Activated gamma-delta T cell (primary cell): ENCODE data around the gene HOXD12.

Source experiments
- DNase-seq: peaks from one replicate; lab custom pipeline; 2025; lab: John Stamatoyannopoulos, UW
- total RNA-seq, 2 donors: gene quantifications; one replicate each; lab custom pipeline; 2026; lab: John Stamatoyannopoulos, UW

Gene HOXD12, protein sequence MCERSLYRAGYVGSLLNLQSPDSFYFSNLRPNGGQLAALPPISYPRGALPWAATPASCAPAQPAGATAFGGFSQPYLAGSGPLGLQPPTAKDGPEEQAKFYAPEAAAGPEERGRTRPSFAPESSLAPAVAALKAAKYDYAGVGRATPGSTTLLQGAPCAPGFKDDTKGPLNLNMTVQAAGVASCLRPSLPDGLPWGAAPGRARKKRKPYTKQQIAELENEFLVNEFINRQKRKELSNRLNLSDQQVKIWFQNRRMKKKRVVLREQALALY
- total RNA-seq, result 0 reads per million in 2 donors

DNA sequence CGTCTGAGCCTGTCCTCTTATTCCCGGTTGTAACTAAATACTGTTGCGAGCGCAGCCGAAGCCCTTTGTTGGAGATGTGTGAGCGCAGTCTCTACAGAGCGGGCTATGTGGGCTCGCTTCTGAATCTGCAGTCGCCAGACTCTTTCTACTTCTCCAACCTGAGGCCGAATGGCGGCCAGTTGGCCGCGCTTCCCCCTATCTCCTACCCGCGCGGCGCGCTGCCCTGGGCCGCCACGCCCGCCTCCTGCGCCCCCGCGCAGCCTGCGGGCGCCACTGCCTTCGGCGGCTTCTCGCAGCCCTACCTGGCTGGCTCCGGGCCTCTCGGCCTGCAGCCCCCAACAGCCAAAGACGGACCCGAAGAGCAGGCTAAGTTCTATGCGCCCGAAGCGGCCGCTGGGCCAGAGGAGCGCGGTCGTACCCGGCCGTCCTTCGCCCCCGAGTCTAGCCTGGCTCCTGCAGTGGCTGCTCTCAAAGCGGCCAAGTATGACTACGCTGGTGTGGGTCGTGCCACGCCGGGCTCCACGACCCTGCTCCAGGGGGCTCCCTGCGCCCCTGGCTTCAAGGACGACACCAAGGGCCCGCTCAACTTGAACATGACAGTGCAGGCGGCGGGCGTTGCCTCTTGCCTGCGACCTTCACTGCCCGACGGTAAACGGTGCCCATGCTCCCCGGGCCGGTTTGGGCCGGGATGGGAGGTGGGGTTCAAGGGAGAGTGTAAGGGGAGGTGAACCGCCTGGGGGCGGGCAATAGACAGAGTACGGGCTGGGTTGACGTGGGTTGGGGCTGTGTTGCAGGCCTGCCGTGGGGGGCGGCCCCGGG, at the start of gene HOXD12:
HOXD12 (plus strand) TSS at position 68 of the 819 bp plus-strand sequence; CDS start at position 75, 7 bp downstream.
- DNase-seq, result no peak

DNA sequence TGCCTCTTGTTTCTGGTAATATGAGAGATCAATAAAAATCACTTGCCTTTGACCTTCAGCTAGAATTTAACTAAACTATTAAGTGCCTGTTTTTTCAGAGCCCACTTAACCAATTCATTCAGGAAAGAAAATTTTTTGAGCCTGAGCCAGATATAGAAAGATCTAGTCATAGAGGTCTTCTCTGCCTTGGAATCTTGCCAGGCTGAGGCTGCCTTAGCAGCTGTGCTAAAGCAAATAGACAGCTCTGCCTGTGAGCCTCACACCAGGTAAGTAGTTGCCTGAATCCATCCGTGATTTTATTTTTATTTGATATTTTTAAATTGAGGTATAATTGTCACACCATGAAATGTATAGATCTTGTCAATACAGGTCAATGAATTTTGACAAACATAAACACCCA, 43.2 kb upstream of the HOXD12 start:
- DNase-seq, result no peak

DNA sequence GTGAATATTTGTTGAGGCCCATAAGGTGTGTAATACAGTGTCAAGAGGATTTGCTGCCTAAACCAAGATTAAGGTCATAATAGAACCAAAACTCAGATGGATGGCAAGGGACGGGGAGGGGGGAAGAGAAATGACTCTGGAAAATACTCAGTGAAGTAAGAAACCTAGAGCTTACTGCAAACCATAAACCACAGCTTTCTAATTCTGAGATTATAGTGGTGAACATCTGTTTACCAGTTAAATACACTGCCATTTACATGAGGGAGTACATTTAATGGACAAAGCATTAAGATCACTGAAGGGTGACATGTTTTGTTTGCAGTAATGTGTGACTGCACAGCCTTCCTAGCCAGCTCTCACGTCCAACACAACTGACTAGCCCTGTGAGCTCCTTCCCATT, 35.6 kb upstream of the HOXD12 start:
- DNase-seq, result no peak

DNA sequence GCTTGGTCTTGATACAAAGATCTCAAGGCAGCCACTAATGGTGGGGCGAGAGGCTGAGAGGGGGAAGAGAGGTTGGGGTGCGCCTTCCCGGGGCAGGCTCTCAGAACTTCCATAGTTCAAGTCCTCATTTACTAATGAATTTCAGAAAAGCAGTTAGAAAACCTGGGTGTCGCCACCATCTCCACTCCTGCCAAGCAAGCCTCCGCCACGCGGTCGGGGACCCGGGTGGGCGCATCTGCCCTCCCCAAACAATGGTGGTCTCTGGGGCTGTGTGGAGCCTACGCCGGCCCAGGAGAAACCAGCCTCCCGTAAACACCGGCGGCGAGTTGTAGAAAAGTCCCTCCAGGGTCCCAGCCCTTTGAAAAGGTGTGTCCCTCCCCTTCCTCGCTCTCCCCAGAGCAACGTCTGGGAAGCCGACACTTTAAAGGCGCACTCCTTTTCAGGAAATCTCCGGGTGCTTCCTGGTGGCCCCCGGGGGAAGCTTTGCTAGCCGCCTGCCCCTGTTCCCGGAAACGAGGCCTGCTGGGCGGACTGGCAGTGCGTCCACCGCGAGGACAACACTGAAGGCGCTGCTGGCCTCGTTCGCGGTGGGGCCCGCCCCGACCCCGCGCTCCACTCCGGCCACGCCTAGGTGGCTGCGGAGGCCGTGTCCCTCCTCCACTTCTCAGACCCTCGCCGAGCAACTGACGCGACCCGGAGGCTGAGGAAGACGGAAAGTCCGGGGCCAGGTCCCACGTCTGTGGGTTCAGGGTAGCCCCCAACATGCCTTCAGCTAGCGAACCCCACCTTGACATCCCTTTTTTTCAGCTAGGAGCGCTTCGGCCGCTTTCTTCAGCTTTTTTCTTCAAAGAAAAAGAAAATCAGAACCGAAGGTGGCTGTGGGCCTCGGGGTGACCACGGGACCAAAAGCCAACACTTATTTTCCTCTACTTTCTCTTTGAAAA, 32.7 kb upstream of the HOXD12 start:
- DNase-seq, result no peak

DNA sequence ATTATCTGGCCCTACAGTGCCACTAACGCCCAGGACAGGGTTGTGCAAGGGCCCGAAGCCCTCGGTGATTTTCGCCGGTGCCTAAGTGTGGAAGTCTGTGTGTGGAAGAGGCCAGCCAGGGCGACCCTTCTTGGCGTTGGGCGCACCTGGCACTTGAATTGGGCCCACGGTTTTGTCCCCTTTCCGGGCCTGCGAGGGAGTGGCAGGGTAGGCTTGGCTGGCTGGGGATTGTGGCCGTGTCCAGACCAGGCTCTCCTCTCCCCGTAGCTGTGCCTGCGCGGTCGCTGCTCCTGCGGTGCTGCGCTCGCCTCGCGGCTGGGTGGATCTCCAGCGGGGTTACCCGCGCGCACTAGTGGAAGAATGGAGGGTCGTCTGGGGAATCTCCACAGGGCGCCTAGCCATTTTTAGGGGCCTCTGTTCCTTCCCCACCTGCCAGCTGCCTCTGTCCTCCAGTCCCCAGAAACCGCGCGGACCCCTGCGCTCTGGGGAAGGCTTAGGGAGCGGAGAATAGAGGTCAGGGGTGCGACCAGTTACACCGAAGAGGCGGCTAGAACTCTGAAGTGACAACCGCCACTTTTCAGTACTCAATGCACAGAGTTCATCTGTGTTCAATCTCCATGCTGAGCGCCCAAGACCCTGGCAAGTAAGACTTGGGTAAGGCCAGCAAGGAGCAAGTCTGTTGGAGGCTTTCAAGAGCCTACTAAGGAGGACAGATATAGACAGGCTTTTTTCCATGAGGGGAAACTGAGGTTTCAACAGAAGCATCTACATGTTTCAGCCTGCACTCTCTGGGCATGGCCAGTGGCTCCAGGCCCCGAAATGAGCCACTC, 31.8 kb upstream of the HOXD12 start:
- no peak for DNase-seq

DNA sequence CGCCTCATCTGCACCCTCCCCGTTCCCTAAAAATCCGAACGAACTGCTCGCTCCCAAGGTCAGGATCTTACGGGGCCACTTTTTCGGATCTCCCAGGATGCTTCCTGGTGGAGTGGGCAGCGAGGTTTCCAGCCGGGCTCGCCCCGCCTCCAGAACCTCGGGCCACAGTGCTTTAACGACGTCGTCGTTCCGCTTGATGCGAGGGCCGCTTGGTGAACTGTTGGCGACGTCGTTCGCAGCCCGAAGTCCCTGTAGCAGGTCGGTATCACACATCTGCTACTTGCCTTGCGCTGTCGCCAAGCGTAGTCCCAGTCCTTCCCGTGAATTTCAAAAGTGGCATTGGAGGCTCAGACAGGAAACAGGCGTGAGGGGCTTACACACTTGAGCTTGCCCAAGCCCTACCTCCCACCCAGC, 31.2 kb upstream of the HOXD12 start:
- no peak for DNase-seq

DNA sequence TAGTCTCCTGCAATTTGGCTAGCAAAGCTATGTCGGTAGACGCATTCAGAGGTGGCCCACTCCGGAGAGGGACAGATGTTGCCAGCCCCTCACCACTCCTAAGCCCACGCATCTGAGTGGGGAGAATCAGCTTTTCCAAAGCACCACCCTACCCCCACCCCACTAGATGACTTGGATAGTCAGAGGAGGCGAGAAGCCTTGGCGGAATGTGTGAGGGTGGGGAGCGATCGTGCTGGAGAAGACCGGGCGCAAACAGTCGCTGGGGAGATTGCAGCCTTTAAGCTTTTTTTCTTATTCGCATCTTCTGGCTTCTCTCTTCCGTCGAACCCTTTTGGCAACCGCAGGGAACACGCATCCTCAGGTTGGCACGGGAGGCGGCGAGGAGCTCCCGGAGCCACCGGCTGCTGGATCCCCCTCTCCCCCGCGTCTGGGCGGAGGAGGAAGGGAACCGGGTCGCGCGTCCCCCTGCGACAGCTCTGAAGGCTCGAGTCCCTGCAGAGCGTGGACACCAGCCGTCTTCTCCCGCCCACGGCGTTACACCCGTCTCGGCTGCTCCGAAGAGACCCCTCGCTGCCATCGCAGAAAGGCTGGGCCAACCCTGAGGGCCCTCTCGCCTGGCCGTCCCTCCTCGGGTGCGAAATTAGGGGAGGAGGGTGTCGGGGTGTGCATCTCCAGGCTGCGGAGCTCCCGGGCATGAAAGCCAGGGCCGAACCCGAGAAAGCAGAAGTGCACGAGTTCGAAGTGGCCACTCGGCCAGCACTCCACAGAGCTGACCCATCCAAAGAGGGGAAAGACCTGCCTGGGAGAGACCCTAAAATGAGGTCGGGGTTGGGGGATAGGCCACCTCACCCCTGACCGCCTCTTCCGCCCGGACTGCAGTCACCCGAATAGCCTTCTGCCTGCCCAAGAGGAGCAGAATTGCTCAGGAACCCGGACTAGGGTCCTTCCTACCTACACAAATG, 28.0 kb upstream of the HOXD12 start:
- no peak for DNase-seq

DNA sequence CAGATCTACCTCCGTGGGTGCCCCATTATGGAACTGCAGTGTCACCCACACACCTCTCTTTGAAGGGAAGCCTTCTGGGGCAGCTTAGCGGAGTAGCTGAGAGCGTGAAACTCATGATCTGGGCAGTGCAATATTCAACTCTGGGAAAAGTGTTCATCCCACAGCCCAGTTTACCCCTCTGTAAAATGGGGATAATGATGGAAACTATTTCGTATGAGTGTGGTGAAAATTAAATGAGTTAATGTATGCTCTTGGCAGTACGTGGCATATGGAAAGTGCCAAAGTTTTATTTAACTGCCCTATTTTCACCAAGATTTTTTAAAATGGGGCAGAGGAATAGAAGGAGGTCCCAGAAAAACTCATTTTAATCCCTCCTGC, 27.3 kb upstream of the HOXD12 start:
- DNase-seq, result no peak

DNA sequence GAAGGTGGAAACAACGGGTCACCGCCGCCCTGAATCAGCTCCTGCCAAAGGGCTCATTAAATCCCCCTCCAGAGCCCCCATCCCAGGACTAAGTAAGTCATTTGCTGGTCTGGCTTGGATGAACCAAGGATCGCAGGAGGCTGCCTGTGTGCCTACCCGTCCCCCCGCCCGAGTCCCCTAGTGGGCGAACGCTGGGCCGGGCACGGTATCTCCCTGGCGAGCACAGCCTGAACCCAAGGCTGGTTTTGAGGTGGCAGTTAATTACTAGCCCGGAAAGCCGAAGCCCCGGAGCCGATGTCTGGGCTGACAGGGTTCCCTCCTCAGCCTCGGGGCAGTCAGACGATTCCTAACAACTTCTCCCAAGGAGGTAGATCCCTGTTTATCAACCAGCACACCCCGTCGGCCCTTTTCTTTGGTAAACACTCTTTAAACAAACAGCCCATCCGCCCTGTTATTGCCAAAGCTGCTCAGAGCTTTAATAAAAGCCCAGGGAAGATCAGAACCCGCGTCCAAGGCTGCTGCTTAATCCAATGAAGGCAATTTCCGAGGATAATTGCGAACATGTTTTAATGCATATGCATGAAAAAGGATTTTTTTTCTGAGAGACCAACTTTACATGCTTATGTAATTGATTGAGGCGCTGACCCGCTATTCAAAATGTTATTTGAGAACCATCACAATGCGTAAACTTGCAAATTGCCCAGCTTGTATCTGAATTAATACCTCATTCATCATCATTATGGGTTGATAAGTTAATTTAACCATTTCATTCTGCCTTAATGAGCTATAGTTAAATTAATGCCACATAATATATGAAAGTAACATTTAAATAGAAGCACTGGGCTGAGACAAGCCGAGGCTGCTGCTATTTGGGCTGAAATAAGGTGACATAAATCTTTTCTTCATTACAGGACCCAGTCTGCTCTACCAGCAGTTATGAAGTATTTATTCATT, 26.4 kb upstream of the HOXD12 start:
- no peak for DNase-seq

DNA sequence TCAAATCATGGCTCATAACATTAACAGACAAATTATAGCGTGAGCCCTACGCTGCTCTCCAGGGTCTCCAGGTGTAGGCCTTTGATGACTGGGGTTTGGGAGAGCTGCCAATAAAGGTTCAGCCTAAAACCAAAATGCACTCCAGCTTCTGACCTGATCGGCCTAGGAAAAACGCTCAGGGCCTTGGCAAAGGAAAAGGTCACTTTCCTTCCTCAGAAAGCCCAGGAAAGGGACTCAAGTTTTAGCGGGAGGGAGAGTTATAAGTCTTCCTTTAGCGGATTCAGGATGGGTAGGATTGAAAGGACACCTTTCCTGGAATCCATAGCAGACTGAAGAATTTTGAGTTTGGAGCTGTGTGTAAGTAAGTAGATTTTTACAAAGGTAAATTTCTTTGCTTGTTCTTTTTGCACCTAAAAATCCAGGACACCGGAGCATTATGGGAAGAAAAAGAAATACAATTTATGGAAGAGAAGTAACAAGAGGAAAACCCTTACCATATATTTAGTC, 24.6 kb upstream of the HOXD12 start:
- no peak for DNase-seq

DNA sequence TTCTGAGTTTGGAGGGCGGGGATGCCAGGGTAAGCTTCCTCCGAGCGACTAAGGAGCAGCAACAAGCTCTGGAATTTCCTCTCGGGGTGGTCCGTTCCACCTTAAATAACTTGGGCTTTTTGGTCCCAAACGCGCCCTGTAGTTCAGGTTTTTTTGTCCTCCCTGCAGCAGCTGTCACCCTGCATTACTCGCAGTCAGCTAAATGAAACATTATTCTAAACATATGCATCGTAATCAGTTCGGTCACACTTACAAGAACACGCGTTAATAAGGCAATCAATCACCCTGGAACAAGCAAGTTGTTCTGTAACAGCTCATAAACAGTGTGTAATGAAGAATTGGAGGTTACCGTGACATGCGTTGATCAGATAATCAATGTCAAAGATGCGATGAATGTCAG, 24.1 kb upstream of the HOXD12 start:
- no peak for DNase-seq

DNA sequence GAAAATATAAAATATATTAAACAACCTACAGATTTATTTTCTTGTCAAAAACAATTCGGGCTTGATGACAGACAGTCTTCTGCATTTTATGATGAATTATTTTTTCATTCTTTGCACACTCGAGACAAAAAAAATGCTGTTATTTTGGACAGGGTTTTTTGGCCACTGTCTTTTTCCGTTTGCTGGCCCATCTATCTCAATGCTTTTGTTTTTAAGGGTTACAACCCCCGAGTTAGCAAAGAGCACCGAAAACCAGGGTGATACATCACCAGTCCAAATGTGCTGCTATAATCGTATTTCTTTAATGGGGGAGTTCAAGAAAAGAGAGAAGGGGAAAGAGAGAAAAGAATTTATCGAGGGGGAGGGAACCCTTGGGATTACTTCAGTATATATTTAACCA, 23.5 kb upstream of the HOXD12 start:
- no peak for DNase-seq

DNA sequence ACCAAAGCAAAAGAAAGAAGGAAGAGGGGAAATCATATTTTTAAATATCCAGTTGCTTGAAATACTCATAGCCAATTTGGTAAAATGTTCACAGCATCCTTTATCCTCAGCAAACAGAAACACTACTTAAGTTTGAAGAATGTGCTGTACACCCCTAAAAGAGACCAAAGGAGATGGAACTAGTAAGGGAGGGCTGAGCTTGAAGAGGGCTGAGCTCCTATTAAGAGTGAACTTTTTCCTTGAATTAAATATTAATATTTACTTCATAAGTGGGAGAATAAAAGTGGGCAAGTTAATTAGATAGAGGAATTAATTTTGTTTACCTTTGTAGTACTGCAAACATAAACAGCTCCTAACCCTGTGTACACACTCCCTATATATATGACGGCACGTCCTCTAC, 22.8 kb upstream of the HOXD12 start:
- no peak for DNase-seq

DNA sequence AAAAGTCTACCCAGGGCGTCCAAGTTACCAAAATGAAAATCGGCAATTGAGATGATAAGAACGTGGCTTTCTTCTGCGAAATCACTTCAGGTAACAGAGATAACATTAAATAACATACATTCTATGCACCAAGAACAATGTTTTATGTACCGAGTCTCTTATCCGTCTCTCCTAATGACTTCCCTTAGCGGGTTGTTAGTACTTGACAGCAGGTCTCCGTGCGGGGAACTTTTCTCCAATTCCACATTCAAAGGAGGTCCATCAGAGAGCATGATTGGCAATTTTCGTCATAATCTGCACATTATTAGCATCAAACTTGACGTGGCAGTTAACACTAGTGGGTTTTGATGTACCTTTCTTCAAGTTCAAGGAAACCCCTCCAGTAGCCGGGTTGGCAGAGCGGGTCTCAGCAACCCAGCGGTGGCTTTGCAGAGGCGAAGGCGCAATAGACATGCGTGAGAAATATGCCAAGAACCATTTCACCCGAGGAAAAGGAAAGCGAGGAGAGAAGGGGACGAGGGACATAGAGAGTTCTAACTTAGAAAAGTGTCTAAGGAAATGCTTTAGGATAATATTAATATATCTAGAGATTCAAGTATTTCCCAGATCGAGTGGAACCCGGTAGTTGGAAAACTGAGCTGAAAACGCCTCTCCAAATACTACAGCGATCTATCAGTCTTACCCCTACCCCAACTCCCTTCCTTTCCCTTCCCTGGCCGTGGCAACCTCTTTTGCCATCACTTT, 20.9 kb upstream of the HOXD12 start:
- DNase-seq, result no peak

DNA sequence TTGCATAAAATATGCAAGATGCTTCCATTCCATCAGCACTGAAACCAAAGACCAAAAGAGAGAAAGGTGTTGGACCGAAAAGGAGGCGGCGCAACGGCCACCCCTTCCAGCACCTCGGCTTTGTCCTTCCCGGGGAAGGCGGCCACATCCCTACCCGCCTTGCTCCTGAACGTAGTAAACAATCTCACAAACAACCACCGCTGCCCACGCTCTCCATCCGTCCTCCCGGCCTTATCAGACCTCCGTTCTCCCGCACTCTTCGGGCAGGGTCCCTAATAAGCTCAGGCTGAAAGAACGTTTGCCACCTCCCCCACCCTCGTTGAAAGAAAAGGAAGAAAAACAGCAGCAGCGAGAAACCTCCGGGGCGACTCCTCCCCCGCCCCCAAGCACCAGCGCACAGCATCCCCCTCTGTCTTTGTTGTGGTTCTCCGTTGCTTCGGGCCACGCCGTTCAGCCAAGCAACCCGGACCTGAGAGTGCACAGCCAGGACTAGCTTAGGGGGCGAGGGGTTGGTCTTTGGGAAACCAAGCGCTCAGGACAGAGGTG, 20.2 kb upstream of the HOXD12 start:
- no peak for DNase-seq

DNA sequence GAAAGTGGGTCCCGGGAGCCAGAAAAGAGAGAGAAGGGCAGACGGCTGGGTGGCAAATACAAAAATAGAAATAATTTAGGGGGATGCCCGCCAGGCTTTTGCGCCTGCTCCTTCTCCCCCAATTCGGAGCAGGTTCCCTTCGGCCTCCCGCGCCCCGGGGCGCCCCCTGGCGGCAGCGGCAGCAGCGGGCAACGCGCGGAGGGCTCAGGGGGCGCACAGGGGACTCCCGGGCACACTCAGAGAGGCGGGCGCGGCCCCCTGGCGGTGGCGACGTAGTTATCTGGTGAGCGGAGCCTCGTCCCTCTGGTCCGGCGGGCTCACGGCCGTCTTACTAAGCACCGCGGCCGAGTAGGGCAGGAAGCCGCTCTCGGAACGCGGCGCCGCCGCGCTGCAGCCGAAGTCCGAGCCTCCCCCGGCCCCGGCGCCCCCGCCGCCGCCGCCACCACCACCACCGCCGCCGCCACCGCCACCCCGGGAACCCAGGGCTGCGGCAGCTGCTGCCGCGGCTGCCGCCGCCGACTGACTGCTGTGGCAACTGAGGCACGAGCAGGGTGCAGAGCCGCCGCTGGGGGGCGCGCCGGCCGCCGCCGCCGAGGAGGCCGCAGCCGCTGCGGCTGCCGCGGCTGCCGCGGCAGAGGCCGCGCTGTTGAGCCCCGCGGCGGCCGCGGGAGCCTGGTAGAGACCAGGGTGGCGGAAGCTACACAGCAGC, 19.6 kb upstream of the HOXD12 start:
- no peak for DNase-seq
